Caco-2 (cell line): Measurements from ENCODE around the gene EZR. TPM values are rescaled to one million over a fixed set of nuclear protein-coding genes. Genes with fewer than 3 reads are reported as not detected.

Source experiments
- BruUV-seq: library from RNA; stranded (reverse); fragments of 400-500 nt; replicated peaks from 2 replicates; lab custom pipeline; 2021; lab: Mats Ljungman, UMichigan
- CTCF ChIA-PET: fragments of 300-600 bp; sonication (Branson Sonifier 250); formaldehyde crosslinking; loops from one replicate; lab custom pipeline; 2022; ENCODE audit warnings: antibody characterized with exemption; lab: Charles Lee
- POLR2A ChIA-PET: fragments of 300-600 bp; sonication (Branson Sonifier 250); formaldehyde crosslinking; loops from one replicate; lab custom pipeline; 2022; ENCODE audit warnings: antibody characterized with exemption; lab: Charles Lee
- DNase-seq, 2 experiments: peaks; one replicate each; pipeline versions ENCODE4 v3.0.0 to v3.0.0-alpha.2; 2020 to 2022
- H3K27me3 ChIP-seq: replicated peaks from 2 replicates; pipeline ENCODE4 v1.6.0; 2011; ENCODE audit warnings: low read length; ENCODE audit not compliant: control insufficient read depth, insufficient read depth
- H3K36me3 ChIP-seq: 2 replicates; pipeline ENCODE4 v1.5.1; 2011; ENCODE audit warnings: low read length; ENCODE audit not compliant: control insufficient read depth, insufficient read depth
- H3K4me1 ChIP-seq: fragments of 250-450 bp; sonication (Bioruptor Pico); 2 replicates; pipeline ENCODE4 v1.5.1; 2020; ENCODE audit warnings: mild to moderate bottlenecking
- H3K4me3 ChIP-seq: 2 replicates; pipeline ENCODE4 v1.5.1; 2011; ENCODE audit warnings: low read depth, mild to moderate bottlenecking, control low read depth, low read length
- H3K9me3 ChIP-seq: fragments of 250-450 bp; sonication (Bioruptor Pico); 2 replicates; pipeline ENCODE4 v1.5.1; 2020; ENCODE audit warnings: mild to moderate bottlenecking, moderate library complexity
- H3K27ac Mint-ChIP-seq: one replicate; pipeline ENCODE4 v1.8.0; 2022; ENCODE audit warnings: mixed read lengths; ENCODE audit not compliant: unreplicated experiment
- H3K27me3 Mint-ChIP-seq: one replicate; pipeline ENCODE4 v1.8.0; 2022; ENCODE audit warnings: mixed read lengths; ENCODE audit not compliant: insufficient read depth, unreplicated experiment
- H3K36me3 Mint-ChIP-seq: one replicate; pipeline ENCODE4 v1.8.0; 2022; ENCODE audit warnings: mild to moderate bottlenecking, mixed read lengths; ENCODE audit not compliant: insufficient read depth, unreplicated experiment
- H3K4me1 Mint-ChIP-seq: one replicate; pipeline ENCODE4 v1.8.0; 2022; ENCODE audit warnings: low read depth, mixed read lengths; ENCODE audit not compliant: unreplicated experiment
- H3K4me3 Mint-ChIP-seq: one replicate; pipeline ENCODE4 v1.8.0; 2022; ENCODE audit warnings: mild to moderate bottlenecking, moderate library complexity, mixed read lengths; ENCODE audit not compliant: unreplicated experiment
- H3K9me3 Mint-ChIP-seq: one replicate; pipeline ENCODE4 v1.8.0; 2022; ENCODE audit warnings: mixed read lengths; ENCODE audit not compliant: unreplicated experiment
- CTCF ChIP-seq, 2 experiments: fragments of 200-600 bp in 1 of 2; IDR thresholded peaks; 1 replicate in 1 of 2; 2 replicates in 1 of 2; pipeline versions ENCODE4 v1.5.1 to v1.8.0; 2011 to 2022; ENCODE audit warnings: antibody characterized with exemption in 1 of 2, control low read depth in 1 of 2, inconsistent platforms in 1 of 2, low read depth in 1 of 2, low read length in 1 of 2, mild to moderate bottlenecking in 1 of 2, moderate library complexity in 1 of 2; ENCODE audit not compliant: insufficient read depth in 1 of 2, severe bottlenecking in 1 of 2, unreplicated experiment in 1 of 2
- intact Hi-C: fragments of 100-400 bp; cut with micrococcal nuclease; formaldehyde crosslinking; loops from one replicate; pipeline ENCODE4 v1.10.0; 2022; ENCODE audit not compliant: unreplicated experiment
- total RNA-seq: library from RNA; stranded (reverse); gene quantifications from 2 replicates; pipeline ENCODE4 v1.2.3, GENCODE V29; 2022

The EZR gene
- total RNA-seq, 1 experiment from 2014 or later, result 290 TPM

DNA sequence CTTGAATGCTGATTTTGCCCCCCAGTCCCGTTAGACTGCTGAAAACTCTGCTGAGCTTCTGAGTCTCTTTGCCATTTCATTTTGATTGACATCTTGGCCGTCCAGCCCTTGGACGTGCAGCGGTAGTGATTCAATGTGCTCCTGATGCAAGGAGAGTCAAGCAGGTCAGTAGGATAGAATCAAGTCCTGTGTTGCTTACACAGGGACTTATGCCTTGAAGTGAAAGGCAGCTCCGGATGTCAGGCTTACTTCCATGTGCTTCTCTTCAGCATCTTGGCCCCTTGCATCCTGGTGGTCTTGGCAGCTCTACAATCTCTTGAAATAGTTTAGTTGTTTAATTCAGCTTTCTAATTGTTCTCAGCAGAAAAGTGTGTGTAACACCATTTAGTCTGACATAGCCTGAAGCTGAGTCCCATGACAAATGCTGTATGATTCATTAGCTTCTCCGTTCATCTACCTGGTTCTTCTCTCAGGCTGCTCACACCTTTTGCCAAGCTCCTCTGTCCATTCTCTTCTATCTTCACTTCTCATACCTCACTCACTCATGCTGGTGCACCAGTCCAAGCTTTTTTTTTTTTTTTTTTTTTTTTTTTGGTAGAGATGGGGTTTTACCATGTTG, 76.0 kb downstream of the EZR start:
- no peaks in the 10 kb centered on the region for H3K27me3 ChIP-seq
- ChIA-PET CTCF (interaction anchor here (0.5 kb wide), 1 partner anchor 52 kb away, joined by 3 read pairs; no protein-coding TSS in a partner anchor), POLR2A (no interaction called here)
- Mint-ChIP-seq H3K36me3 (peaks cover 5% of the 10 kb centered on the region), H3K4me1 (no peaks in the 10 kb centered on the region), H3K9me3 (peaks cover 11% of the 10 kb centered on the region), H3K4me3 (no peak overlapping the region), H3K27ac (no peak overlapping the region), H3K27me3 (no peaks in the 10 kb centered on the region)
- no peak overlapping the region for H3K4me3 ChIP-seq
- BruUV-seq, result no TSS peak
- no peaks in the 10 kb centered on the region for H3K4me1 ChIP-seq
- DNase-seq, result no peak
- no peaks in the 10 kb centered on the region for H3K9me3 ChIP-seq
- intact Hi-C loops, result no loop called here
- TF ChIP-seq CTCF (IDR thresholded peaks at IDR 0.05; ENCODE audit: insufficient read depth in 1 of 2, low read depth in 1 of 2, low read length in 1 of 2, severe bottlenecking in 1 of 2, unreplicated experiment in 1 of 2), result no peak
- H3K36me3 ChIP-seq, result no peaks in the 10 kb centered on the region

GRCh38 chr6:158739673-158740072, 79.5 kb downstream of the EZR start:
- Histone ChIP-seq H3K36me3 (no peaks in the 10 kb centered on the region), H3K27me3 (no peaks in the 10 kb centered on the region), H3K4me1 (no peaks in the 10 kb centered on the region), H3K9me3 (no peaks in the 10 kb centered on the region), H3K4me3 (no peak overlapping the region)
- ChIA-PET CTCF (interaction anchor here (0.6 kb wide), 1 partner anchor 525 kb away, joined by 3 read pairs; no protein-coding TSS in a partner anchor), POLR2A (no interaction called here)
- Mint-ChIP-seq H3K4me3 (no peak overlapping the region), H3K4me1 (no peaks in the 10 kb centered on the region), H3K27ac (no peak overlapping the region), H3K27me3 (no peaks in the 10 kb centered on the region), H3K9me3 (peaks cover 11% of the 10 kb centered on the region), H3K36me3 (peaks cover 5% of the 10 kb centered on the region)
- no peak for TF ChIP-seq CTCF (IDR thresholded peaks at IDR 0.05; ENCODE audit: insufficient read depth in 1 of 2, low read depth in 1 of 2, low read length in 1 of 2, severe bottlenecking in 1 of 2, unreplicated experiment in 1 of 2)
- intact Hi-C loops, result no loop called here
- no peak for DNase-seq
- BruUV-seq, result no TSS peak

- Histone ChIP-seq H3K4me3 (no peak overlapping the region), H3K4me1 (no peaks in the 10 kb centered on the region), H3K36me3 (no peaks in the 10 kb centered on the region), H3K27me3 (no peaks in the 10 kb centered on the region), H3K9me3 (no peaks in the 10 kb centered on the region)
- no peak for TF ChIP-seq CTCF (IDR thresholded peaks at IDR 0.05; ENCODE audit: insufficient read depth in 1 of 2, low read depth in 1 of 2, low read length in 1 of 2, severe bottlenecking in 1 of 2, unreplicated experiment in 1 of 2)
- no peak for DNase-seq
- no peaks in the 10 kb centered on the region for H3K4me1 Mint-ChIP-seq
- no peak overlapping the region for H3K27ac Mint-ChIP-seq
- intact Hi-C loops, result no loop called here
- ChIA-PET CTCF (no interaction called here), POLR2A (no interaction called here)
- H3K9me3 Mint-ChIP-seq, result peaks cover 11% of the 10 kb centered on the region
- peaks cover 5% of the 10 kb centered on the region for H3K36me3 Mint-ChIP-seq
- H3K4me3 Mint-ChIP-seq, result no peak overlapping the region
- no peaks in the 10 kb centered on the region for H3K27me3 Mint-ChIP-seq
- BruUV-seq, result no TSS peak
These were observed 81.2 kb downstream of the EZR start for GRCh38 chr6:158737710-158738615.
